NCI-H2196 treated with DMSO at 0.1 percent for 48 hours (cell line): ENCODE data around the gene SELENON.
A peak's percentile ranks its signal among the peaks of the same experiment; 100 is the strongest.

Source experiments
- DNase-seq: peaks from one replicate; lab custom pipeline; 2025; ENCODE audit not compliant: unreplicated experiment; lab: John Stamatoyannopoulos, UW

Gene SELENON

DNA sequence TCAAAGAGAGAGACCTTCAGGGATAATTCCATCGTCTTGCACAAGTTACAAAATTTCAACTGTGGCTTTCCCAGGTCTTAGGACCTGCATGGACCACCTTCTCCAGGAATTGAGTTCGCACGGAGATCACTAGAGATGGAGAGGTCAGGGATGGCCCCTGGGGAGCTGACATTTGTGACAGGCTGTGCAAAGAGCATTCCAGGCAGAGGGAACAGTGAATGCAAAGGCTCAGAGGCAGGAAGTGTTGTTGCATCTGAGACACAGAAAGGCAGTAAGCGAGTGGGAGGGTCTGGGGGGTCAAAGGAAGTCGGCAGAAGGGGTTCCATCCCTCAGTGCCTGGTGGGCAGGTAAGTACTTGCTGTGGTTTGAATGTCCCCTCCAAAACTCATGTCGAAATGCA, 9.5 kb upstream of the SELENON start:
- DNase-seq: no peak

DNA sequence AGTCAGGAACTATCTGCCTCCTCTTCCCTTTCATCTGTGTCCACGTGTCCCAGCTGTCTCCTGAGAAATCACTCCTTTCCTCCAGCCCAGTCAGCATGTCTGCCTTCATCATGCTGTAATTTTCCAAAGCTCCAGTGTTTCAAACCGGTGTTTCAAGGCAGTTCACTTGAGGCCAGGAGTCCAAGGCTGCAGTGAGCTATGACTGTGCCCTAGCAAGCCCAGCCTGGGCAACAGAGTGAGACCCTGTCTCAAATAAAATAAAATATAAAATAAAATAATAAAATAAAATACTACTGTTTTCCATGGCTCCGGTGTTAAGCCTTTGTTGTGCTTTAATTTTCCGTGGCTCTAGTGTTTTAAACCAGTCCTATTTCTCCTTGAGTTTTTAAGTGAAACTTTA, 7.9 kb upstream of the SELENON start:
- no peak for DNase-seq

DNA sequence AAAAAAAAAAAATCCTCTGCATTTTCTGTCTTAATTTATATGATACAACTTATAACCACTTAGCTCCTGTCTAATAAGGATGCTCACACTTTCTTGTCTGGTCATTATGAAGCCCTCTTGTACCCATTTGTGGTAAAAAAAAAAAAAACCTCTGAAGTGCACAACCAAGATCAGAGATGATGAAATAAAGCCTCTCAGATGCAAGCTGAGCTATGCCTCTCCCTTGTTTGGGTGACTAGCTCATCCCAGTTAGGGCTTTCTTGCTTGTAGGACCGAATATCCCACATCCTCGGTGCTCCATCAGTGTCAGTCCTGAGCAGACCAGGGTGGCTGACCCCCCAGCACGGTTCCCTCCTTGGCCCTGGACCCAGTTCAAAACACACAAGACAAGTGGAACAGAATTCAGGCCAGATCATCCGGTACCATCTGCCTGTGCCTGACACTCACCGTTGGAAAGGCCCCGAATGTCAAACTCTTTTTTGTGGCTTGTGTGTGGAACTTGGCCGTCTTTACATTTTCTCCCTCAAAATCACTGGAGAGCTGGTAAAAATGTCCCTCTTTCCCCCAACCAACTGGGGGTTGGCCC, 6.3 kb upstream of the SELENON start:
- DNase-seq: no peak

DNA sequence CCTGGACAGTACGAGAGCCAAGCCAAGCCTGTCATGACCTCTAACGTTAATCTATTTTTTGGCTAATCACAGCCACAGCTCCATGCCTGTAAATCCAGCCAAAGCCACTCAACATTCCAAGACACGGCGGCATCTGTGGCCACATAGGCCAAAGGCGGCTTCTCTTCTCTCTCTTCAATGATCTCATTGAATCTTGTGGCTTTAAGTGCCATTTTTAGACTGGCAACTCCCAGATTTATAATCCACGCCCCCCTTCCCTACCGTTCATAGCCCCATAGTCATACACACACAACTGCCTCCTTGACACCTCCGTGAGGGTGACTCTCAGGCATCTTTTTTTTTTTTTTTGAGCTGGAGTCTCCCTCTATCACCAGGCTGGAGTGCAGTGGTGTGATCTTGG, 5.7 kb upstream of the SELENON start:
- no peak for DNase-seq

DNA sequence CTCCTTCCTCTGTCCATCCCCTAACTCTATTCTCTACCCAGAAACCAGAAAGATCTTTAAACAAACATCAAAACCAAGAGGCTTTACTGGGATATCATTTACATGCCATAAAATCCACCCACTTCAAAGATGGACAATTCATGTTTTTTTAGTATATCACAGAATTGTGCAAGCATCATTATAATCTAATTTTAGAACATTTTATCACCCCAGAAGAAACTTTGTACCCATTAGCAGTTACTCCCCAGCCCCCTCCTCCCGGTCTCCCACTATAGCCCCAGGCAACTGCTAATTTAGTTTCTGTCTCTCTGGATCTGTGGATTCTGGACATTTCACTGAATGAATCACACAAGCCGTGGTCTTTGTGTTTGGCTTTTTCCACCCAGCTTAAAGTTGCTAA, 4.8 kb upstream of the SELENON start:
- no peak for DNase-seq

DNA sequence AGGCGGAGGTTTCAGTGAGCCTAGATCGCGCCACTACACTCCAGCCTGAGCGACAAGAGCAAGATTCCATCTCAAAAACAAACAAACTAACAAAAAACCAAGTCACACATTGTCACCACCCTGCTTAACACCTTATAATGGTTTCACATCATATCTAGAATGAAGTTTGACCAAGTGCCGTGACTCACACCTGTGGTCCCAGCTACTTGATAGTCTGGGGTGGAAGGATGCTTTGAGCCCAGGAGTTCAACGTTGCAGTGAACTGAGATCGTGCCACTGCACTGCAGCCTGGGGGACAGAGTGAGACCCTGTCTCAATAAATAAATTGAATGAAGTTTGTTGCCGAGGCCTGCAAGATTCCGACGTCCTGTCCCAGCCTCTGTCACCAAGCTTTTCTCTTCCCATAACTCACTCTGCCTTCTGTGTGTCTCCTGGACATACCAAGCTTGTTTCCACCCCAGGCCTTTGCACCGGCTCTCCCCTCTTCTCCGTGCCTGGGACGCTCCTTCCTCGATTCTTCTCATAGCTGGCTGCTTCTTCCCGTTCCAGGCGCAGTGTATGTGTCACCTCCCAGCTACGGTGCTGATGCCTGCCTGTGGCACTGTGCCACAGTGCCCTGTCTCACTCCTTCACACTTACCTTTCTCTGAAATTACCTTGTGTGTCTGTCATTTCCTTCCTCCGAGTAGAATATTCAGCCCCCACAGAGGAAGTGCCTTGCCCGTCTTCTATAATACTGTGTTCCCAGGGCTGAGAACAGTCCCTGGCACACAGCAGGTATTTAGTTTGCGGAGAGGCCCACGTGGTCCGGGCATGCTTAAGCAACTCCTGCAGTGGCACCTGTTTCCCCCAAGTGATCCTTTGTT, 3.8 kb upstream of the SELENON start:
- peak; percentile 90 for DNase-seq

DNA sequence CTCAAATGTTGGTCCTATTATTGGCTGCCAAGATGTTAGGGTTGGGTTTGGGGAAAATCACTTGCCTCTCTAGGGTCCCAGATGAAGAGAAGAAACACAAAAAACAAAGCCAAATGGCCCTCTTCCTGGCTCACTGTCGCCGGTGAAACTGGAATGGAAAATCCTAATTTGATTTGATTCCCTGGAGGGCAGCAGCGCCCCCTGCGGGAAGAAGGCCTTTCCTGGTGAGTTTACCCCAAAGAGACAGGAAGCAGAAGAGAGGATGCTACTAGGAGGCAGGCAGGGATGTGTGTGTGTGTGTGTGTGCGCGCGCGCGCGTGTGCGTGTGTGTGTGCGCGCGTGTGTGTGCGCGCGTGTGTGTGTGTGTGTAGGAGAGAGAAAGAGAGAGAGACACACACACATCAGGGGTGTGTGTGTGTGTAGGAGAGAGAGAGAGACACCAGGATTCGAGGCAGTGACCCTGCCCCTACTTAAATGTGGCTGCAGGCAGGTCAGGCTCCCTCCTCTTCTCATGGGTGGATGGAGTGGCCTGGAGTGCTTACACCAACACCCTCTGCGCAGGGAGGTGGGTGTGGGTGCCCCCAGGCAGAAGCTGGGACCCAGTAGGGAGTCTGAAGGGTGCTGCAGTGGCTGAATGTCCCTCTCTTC, 3.1 kb upstream of the SELENON start:
- DNase-seq: peak; percentile 90

DNA sequence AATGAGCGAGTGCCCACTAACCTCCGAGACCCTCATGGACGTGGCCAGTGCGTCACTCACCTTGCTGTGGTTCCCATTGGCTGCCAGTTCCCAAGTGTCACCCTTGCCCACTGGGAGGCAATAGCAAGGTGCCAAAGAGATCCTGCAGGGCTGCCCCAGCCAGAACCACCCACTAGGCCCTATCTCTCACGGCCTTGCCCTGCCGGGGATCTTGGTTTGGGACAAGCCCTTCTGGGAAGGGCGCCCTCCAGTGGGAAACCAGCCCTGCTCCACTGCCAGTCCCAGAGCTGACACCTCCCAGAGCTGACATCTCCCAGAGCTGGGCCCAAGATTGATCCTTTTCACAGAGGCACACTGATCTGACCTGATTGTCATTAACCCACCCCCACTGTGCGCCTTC, 2.1 kb upstream of the SELENON start:
- DNase-seq: no peak

DNA sequence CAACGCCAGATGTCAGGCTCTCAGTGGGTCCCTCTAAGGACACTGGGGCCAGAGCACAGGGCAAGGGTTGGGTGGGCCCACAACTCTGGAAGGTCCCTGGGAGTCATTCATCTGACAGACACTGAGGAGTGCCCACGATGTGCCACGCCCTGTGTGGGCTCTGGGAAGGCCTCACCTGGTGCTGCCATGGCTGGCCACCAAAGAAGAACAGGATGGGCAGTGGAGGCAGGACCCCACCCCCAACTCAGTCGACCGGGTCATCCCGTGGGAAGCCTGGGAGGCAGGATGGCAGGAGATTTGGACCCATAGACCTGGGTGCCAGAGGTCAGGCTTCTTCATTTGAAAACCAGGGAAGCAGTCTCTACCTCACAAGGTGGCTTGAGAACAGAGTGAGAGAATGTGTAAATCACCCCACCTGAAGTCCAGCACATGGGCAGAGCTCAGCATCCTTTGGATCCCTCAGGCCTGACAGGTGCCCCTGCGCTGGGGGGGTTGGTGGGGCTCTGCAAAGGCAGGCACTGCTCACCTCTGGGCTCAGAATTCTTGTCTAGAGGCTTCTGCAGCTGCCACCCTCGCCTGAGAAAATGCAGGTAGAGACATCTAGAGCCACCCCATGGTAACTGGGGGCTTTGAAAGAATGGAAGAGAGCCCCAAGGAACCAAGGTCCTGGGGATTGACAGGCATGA, 1.2 kb upstream of the SELENON start:
- no peak for DNase-seq

DNA sequence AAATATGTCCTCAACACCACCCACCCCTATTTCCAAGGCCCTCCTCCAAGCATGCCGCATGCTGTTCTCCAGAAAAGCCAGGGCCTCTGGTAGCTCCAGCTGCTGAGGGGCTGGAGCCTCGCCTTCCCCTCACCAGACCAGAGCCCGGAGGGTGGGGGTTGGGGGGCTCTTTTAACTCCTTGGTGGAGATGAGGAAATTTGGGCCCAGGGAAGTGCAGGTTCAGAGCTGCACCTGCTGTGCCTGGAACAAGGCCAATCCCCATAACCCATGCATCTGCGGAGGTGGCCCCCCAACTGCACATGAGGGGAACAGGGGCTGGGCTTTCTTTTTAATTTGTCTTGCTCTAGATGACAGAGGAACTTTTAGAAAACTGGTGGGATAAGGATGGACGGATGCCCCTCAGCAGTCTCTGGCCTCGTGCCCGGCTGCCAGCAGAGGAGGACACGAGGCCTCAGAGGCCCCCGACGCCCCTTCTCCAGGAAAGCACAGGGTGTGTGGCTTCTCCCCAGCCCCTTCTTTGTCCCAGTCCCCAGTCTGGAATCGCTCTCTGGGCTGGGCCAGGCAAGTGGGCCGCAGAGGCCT, 550 bp upstream of the SELENON start:
- no peak for DNase-seq

DNA sequence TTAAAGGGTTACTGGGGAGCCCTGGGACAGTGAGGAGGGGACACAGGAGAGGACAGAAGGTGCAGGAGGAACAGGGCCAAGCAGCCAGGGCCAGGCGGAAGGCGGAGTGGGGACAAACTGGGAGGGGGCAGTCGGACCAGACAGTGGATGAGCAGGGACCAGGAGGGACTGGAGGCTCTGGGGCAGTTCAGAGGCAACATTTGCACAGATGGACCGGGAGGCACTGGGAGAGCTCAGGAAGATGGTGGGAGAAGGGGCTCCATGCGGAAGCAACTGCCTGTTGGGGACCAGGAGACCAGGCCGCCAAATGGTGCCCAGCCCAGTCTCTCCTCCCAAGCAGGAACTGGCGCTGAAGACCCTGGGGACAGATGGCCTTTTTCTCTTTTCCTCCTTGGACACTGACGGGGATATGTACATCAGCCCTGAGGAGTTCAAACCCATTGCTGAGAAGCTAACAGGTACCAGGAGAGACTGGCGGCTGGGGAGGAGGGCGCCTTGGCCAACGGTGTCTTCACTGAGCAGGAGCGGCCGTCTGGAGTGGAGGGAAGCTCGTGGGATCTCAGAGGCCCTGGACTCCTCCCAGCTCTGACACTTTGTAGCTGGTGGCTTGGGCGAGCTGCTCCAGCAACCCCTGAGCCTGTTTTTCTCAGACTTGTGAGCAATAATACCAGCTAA, 847 bp downstream of the SELENON start:
- no peak for DNase-seq

DNA sequence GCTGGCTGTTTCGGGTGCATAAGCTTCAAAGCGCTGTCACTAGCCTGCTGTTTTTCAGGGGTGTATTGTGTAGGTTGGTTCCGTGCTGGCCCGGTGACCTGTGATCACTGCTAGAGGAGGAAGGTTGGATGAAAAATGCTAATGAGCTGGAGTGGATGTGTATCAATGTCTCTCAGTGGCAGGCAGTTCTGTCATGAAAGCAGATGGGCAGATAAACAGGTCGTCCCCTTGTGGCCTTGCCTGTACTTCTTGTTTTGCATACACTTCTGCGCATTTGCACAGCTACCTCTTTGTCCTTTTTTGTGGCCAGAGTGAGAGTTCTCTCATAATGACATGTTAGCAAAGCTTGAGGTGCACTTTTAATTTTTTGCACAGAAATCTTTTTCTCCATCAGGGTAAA, 2.9 kb downstream of the SELENON start:
- DNase-seq: no peak

DNA sequence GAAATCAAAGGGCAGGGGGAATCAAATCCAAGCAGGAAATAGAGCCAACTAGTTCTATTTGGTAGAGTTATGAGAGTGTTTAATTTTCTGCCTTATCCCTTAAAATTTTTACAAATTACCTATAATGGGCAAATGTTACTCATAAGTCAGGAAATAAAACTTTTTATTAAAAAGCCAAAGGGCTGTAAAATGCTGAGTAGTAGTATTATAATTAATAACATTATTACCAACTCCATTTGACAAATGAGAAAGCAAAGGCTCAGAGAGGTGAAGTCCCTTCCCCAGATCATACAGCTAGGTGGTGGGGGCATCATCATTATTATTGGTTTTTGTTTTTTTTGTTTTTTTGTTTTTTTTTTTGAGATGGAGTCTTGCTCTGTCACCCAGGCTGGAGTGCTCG, 3.4 kb downstream of the SELENON start:
- no peak for DNase-seq

DNA sequence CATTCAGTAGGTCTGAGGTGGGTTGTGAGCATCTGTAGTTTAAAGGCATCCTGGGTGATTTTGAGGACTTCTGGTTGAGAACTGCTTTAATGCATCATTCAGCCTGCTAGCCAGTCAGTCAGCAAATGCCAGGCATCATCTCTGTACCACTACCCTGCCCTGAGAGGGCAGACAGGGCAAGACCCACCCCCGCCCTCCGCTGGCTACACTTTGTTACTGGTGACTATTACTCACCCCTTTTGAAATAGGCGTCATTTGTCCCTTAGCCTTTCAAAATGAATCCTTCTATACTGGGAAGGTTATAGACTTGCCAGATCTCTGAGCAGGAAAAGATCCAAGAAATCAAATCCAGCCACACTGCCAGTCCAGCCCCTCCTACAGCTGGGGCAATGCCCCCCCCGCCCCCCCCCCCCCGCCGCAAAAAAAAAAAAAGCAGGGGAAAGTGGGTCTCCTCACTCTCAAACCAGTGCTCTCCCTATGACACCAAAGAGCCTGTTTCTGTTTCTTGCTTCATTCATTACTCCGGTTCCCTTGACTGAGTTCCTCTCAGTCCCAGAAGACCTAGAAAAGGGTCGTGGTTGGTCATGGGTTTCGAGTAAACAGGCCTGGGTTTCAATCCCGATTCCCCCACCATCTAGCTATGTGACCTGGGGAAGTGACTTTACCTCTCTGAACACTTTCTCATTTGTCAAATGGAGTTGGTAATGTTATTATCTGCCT, 4.4 kb downstream of the SELENON start:
- DNase-seq: no peak

DNA sequence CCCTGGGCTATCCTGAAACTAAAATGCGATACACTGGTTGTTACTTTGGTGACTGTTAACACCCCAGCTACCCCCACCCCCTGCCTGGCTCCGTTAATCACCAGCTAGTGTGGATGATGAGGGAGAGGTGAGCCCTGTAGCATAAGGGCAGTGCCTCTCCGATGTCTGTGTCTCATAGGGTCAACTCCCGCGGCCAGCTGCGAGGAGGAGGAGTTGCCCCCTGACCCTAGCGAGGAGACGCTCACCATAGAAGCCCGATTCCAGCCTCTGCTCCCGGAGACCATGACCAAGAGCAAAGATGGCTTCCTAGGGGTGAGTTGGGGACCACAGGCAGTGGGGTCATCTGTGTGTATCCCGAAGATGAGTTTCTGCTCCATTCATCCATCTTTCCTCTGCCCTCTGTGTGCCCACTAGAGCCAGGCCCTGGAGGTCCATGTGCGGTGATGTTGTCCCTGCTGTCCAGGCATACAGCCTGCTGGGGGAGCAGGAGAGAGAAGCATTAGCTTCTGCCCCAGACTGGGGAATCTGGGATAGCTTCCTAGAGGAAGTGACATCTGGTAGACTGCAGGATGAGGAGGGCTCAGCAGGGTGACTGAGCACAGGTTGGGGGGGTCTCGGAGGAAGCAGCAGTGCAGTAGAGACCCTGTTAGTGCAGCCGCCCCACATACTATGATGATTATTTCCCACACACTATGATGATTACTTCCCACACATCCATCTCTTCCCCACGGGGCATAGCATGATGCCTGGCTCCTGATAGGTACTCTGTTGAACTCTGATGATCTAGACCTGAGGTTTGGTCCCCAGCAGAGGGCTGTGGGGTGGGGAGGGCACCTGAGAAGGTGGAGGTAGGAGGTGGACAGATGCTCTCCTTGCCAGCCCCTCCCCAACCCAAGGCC, 5.2 kb downstream of the SELENON start:
- DNase-seq: no peak

DNA sequence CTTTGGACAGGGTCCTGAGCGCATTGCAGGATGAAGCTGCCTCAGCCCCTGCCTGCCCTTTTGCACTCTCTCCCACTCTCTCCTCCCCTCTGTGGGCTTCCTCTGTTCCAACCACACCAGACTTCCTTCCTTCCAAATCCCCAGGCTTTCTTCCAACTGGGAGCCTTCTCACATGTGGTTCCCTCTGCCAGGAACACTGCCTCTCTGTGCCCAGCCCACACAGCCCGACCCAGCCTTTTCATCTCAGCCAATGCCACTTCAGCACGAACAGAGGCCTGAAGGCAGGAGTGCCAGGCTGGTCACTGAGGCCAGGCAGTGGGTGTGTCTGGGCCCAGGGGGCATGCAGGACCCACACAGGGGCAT, 5.9 kb downstream of the SELENON start:
- DNase-seq: no peak

DNA sequence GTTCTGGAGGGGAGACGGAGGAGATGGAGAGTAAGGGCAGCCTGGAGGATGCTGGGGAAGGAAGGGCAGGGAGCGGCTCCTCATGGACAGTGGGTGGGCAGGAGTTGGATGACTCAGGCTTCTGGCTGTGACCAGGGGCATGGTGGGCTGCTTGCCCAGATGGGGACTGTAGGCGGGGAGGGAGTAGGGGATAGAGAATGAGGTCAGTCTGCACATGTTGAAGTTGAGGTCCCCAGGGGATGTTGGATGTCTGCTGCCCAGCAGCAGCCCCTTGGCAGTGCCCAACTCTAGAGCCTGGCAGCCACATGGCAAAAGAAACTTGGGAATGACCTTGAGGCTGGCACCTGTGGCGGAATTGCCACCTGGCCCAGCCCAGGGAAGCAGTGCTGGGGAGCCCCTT, 6.4 kb downstream of the SELENON start:
- no peak for DNase-seq

DNA sequence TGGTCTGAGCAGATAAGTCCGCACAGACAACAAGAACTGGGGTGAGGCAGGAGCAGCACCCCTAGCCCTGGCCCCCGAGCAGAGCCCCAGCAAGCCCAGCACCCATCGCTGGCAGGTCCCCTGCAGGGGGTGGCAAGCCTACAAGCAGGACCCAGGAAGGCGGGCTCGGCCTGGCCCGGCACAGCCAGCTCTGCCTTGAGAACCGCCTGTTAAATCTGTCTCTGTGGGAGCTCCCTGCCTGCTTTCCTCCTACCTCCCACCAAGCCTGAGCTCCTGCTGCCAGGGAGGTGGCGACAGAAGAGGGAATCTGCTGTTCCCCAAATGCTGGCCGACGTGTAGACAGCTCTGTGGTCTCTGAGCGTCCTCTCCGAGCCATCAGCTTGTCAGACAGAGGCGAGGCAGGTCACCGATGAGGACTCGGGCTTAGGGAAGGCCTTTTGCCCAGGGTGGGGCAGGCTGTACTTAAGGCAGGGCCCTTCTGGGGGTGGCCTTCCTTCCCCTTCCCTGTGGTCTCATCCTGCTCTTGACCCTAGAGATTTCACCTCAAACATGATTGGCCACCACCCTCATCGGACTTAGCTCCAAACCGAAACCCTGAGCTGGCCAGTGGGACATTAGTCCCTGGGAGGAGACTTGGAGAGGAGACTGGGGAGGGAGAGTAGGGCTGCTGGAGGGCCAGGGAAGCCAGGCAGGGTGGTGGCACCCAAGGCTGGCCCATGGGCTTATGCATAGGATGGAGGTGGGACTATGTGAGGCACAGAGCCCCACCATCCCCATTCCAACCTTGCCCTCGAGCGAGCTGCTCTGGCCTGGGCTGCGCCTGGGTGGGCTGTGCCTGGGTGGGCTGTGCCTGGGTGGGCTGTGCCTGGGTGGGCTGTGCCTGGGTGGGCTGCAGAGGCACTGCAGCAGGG, 7.7 kb downstream of the SELENON start:
- DNase-seq: no peak
